TTC549 (cell line): ENCODE results near the gene CASKIN2.
"Not testable (repeated sequence)": the region's sequence is repeated elsewhere in the genome, so short reads cannot be mapped to it uniquely, and the experiment has no call there.

ENCODE experiments used
- FAIRE-seq: peaks from 2 replicates; lab custom pipeline; 2012; peaks lifted over from hg19 to GRCh38; lab: Jason Lieb, UNC

CASKIN2 gene

DNA sequence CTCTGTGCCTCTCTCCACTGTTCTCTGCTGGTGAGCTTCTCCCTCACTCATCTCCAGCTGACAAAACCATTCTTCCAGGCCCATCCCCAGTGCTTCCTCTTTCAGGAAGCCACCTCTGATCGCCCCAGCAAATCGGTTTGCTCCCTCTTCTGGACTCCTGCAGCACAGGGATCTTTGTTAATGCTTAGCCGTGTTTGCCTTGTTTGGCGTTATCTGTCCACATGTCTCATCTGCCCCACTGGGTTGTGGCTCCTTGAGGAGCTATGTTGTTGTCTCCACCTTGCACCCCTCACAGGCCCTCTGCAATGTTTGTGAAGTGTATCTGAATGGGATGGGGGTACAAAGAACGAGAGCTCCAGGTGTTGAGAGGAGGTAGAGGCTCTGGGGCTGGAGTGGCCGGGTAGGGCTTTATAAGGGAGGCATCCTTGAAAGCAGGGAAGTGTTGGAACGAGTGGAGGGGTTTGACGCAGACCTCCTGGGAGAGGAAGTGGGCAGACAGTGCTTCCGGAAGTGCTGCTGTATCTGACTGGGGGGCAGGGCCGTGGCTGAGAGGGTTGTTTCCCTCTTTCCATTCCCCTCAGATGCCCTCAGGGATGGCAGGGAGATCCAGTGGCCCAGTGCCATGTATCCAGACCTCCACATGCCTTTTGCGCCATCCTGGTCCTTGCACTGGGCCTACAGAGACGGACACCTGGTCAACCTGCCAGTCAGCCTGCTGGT lies 27.8 kb downstream of the CASKIN2 start:
- FAIRE-seq, result no peak

DNA sequence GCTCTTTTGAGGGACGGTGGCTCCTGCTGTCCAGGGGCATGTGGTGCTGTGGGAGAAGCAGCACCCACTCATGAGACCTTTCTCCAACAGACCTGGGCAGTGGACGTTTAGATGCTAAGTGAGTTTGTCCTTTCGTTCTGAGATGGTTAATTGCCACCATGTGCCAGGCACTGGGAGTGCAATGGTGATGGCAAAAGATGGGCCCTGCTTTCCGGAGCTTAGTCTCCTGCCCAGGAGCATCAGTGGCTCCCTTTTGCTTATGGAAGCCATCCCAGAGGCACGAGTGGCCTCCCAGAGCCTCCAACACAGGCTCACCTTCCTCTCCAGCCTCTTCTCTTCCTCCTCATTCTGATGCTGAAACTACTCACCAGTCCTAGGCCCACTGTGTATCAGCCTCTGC lies 28.4 kb downstream of the CASKIN2 start:
- no peak for FAIRE-seq

DNA sequence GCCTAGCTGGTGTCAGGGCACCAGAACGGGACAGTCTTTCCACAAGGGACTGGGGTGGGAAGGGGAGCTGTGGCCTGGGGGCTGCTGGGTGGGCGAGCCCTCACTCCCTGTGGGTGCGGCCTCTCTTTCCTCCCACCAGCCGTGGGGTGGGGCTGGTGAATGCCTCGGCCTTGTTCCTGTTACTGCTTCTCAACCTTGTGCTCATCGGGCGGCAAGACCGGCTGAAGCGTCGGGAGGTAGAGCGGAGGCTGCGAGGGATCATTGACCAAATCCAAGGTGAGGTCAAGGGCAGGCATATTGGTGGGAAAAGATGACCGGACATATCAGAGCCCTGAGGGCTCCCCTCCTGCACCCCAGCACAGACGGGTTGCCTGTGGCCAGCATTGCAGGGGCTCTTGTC lies 29.2 kb downstream of the CASKIN2 start:
- no peak for FAIRE-seq

- FAIRE-seq, result no peak
These were observed 29.6 kb downstream of the CASKIN2 start for GRCh38 chr17:75485688-75486087.

DNA sequence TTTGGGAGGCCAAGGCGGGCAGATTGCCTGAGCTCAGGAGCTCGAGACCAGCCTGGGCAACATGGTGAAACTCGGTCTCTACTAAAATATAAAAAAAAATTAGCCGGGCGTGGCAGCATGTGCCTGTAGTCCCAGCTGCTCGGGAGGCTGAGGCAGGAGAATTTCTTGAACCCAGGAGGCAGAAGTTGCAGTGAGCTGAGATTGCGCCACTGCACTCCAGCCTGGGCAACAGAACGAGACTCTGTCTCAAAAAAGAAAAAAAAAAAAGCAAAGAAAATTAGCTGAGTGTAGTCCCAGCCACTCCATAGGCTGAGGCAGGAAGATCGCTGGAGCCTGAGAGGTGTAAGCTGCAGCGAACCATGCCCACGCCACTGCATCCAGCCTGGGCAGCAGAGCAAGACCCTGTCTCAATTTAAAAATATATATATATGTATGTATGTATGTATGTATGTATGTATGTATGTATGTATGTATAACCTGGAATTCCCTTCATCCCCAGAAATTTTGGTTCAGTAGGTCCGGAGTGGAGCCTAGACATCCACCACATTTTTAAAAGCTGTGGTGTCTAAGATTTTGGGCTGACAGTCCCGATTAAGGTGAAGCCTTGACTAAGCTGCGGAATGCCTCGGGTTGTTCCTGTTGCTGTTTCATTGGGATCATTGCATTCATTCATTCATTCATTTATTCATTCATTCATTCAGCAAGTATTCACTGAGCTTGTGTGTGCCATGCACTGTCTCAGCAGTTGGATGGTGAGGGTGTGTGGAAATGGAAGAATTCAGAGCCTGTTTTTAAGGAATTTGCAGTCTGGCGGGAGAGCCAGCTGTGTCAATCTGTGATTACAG lies 33.0 kb downstream of the CASKIN2 start:
- no peak for FAIRE-seq

DNA sequence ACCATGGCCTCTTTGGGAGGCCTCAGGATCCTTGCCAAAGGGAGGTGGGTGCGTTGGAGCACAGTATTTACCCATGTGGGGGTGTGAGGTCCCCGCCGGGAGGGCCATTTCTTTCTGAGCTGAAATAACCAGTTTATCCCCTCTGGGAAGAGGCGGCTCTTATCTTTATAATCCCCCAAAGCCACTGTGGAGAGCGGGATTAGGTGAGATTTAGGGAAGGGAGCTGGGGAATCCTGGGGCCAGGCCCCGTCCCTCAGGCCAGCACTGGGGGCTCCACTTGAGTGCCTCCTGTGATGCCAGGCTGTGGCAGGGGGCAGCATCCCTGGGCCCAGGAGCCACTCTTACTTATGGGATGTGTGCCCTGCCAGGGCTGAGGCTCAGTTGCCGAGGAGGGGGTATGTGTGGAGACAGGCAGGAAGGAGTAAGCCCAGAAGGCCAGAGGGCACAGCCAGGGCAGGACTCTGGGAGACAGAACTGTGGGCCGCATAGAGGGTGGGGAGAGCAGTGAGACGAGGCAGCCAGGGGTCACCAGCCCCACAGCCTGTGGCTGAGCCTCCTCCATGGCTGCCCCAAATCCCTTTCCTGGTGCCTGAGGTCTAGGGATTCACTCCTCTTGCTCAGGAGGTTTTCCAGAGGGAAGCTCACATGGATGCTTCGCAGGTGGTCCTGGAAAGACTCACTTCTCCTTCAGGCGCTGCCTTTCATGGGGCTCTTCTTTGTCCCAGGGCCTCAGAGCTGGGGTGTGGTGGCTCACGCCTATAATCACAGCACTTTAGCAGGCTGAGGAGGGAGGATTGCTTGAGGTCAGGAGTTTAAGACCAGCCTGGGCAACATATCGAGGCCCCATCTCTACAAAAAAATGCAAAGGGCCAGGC lies 33.9 kb downstream of the CASKIN2 start:
- no peak for FAIRE-seq

DNA sequence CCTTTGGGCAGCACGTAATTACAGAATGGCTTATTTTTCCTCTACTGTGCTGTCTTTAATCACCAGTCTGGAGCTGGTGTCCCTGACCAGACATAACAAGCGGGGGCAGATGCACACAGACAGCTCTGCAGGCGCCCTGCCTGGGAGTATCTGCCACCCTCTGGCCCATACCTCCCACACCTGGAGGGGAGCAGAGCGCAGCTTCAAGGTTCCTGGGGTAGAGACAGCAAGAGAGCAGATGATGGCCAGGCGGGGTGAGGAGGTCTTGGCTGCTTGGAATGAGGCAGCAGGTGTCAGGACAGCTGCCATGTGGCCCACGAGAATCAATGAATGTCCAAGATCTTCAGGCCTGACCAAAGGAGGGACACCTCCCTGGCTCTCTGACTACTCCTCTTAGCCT lies 35.1 kb downstream of the CASKIN2 start:
- FAIRE-seq, result no peak

DNA sequence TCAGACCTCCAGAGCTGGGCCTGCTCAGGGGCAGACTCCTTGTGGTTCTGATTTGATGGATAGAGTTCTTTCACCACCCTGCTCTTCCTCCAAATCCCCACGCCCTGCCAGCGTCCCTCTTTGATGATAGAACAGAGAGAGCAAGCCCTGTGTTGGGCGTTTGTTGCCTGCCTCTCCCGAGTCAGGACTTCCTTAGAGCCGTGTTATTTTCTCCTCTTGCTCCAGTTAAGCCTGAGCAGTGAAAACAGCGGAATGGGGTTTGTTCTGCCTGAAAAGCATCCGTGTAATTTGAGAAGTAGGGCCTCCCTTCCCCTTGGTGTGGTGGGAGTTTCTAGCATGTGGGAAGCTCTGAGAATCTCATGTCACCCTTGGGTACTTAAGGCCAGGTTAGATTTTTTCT lies 36.8 kb downstream of the CASKIN2 start:
- no peak for FAIRE-seq

- FAIRE-seq, result not testable (repeated sequence)
These were observed 37.9 kb downstream of the CASKIN2 start for GRCh38 chr17:75477490-75477862.

DNA sequence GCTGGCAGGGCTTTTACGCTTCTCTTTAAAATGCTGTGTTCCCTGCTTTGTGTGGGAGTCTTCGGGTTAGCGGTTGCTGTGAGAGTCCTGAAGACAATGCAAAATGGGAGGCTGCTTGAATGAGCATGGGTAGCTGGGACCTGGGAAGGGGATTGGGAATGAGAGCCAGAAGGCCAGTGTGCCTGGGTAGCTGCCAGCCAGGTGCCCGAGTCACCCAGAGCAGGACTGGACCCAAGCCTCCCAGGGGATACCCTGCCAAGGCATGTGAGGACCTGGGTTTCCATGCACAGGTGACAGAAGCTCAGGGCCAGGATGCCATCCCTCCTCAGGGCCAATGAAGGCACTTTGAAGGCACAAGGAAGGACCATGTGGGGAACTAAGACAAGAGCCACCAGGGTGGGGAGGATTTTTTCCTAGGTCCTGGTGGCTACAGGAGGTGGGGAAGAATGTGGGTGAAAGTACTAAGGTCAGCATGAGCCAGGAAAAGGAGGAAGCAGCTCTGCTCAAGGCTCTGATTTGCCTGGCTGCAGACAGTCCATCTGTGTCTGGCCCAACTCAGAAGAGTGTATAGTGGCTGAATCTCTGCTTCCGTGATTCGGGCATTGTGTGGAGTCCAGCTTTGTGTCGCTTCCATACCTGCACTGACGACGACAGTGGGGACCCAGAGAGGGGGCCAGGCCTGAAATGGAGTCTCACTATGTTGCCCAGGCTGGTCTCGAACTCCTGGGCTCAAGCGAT lies 38.4 kb downstream of the CASKIN2 start:
- FAIRE-seq, result no peak

GRCh38 chr17:75476271-75476671 lies 39.1 kb downstream of the CASKIN2 start:
- no peak for FAIRE-seq

GRCh38 chr17:75475851-75476250 lies 39.5 kb downstream of the CASKIN2 start:
- FAIRE-seq, result no peak

GRCh38 chr17:75475144-75475835 lies 40.0 kb downstream of the CASKIN2 start:
- no peak for FAIRE-seq

DNA sequence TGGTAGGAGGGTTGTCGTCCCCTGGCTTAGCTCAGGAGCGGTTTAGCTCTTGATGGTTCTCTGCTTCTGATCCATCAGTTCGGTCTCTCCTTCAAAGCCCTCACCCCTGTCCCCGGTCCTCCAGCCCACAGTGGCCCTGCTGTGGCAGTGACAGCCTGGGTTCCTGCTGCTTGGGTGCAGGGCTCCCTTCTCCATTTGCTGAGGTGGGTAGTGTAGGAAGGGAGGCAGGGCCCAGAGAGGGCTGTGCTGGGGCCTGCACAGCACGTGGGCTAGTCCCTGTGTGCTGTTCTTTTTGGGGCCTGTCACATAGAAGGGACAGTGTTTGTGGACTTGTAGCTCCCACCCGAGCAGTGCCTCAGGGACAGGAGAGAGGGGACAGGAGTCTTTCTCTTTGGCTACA lies 40.6 kb downstream of the CASKIN2 start:
- FAIRE-seq, result no peak

DNA sequence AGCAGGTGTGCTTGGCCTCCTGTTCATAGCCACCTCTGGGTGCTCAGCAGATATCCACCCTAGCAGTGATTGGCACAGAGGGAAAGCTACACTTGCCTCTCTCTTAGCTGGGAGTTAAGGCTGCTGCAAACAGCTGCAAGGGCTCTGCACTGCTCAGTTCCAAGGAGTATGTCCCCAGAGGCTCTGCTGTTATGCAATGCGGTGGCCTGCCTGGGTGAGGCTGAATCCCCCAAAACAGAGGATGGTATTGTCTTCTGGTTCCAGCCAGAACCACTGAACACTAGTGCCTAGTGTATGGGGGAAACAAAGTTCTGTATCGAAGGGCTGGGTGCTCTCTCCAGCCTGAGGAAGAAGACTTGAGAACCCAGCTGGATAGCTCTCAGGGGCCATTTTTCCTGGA lies 42.1 kb downstream of the CASKIN2 start:
- FAIRE-seq, result no peak

GRCh38 chr17:75472119-75472518 lies 43.2 kb downstream of the CASKIN2 start:
- no peak for FAIRE-seq

GRCh38 chr17:75471207-75471606 lies 44.1 kb downstream of the CASKIN2 start:
- no peak for FAIRE-seq

GRCh38 chr17:75468779-75469373 lies 46.5 kb downstream of the CASKIN2 start:
- no peak for FAIRE-seq

DNA sequence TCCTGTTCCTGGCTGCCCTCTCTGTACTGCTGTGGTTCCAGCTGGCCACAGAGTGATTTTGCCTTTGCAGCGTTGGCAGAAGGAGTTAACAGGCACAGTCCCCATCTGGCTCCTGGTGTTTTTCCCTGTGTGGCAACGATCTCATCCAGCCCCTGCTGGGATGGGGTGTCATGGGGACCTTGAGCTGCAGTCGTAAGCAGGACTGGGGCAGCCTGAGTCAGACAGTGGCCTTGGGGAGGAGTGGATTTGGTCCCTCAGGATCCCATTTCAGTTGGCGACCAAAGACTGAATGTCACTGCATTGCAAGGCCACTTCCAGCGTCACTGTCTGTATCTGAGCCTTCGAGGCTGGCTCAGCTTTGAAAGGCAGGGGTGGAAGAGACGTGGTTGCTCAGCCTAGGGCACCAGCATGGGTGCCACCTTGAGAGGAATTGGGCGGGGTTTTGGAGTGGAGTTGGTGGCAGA lies 47.0 kb downstream of the CASKIN2 start:
- FAIRE-seq, result no peak

DNA sequence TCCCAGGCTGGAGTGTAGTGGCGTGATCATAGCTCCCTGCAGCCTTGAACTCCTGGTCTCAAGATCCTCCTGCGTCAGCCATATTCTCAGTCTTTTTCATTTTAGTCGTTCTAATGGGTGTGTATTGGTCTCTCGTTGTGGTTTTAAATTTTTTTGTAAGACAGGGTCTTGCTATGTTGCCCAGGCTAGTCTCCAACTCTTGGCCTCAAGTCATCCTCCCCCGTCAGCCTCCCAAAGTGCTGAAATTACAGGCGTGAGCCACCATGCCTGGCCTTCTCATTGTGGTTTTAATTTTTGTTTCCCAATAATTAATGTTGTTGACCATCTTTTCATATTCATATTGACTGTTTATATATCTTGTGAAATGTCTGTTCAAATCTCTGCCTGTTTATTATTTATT lies 50.3 kb downstream of the CASKIN2 start:
- FAIRE-seq, result no peak

GRCh38 chr17:75463603-75464002 lies 51.7 kb downstream of the CASKIN2 start:
- no peak for FAIRE-seq
